ENCODE measurements around the gene PXT1.

PXT1 gene

GRCh38 chr6:36381502-36382389, 60.9 kb downstream of the PXT1 start:
- Histone ChIP-seq H3K4me2 (ENCODE audit: low read length) (no peak overlapping the region), H2AFZ (no peak overlapping the region), H3K9ac (no peak overlapping the region), H3K27me3 (ENCODE audit: control insufficient read depth, insufficient read depth, low read length) (no peaks in the 10 kb centered on the region), H3K36me3 (ENCODE audit: control insufficient read depth, insufficient read depth, low read length) (no peaks in the 10 kb centered on the region), H3K79me2 (no peaks in the 10 kb centered on the region), H3K27ac (no peak overlapping the region), H3K4me3 (ENCODE audit: low read depth, low read length) (no peak overlapping the region), H3K9me3 (ENCODE audit: control insufficient read depth, low read length) (no peaks in the 10 kb centered on the region), H3K4me1 (peaks cover 7% of the 10 kb centered on the region)
- no peak for TF ChIP-seq CTCF (IDR thresholded peaks at IDR 0.05)

- Histone ChIP-seq H3K36me3 (ENCODE audit: control insufficient read depth, insufficient read depth, low read length) (no peaks in the 10 kb centered on the region), H3K4me2 (ENCODE audit: low read length) (no peak overlapping the region), H2AFZ (no peak overlapping the region), H3K27me3 (ENCODE audit: control insufficient read depth, insufficient read depth, low read length) (no peaks in the 10 kb centered on the region), H3K4me3 (ENCODE audit: low read depth, low read length) (no peak overlapping the region), H3K4me1 (no peaks in the 10 kb centered on the region), H3K27ac (no peak overlapping the region), H3K79me2 (no peaks in the 10 kb centered on the region), H3K9ac (no peak overlapping the region), H3K9me3 (ENCODE audit: control insufficient read depth, low read length) (no peaks in the 10 kb centered on the region)
- TF ChIP-seq CTCF (IDR thresholded peaks at IDR 0.05): no peak
These were observed 62.5 kb downstream of the PXT1 start for GRCh38 chr6:36380166-36380565.

- H3K4me2 ChIP-seq (ENCODE audit: low read length): no peak overlapping the region
- no peaks in the 10 kb centered on the region for H3K79me2 ChIP-seq
- H3K4me3 ChIP-seq (ENCODE audit: low read depth, low read length): no peak overlapping the region
- H3K27ac ChIP-seq: no peak overlapping the region
- no peaks in the 10 kb centered on the region for H3K36me3 ChIP-seq (ENCODE audit: control insufficient read depth, insufficient read depth, low read length)
- H3K27me3 ChIP-seq (ENCODE audit: control insufficient read depth, insufficient read depth, low read length): no peaks in the 10 kb centered on the region
- no peaks in the 10 kb centered on the region for H3K4me1 ChIP-seq
- H3K9me3 ChIP-seq (ENCODE audit: control insufficient read depth, low read length): no peaks in the 10 kb centered on the region
- TF ChIP-seq CTCF (IDR thresholded peaks at IDR 0.05): no peak
- H3K9ac ChIP-seq: no peak overlapping the region
- H2AFZ ChIP-seq: no peak overlapping the region
These were observed 63.7 kb downstream of the PXT1 start for GRCh38 chr6:36378936-36379335.

- Histone ChIP-seq H3K9ac (no peak overlapping the region), H3K4me3 (ENCODE audit: low read depth, low read length) (no peak overlapping the region), H3K36me3 (ENCODE audit: control insufficient read depth, insufficient read depth, low read length) (no peaks in the 10 kb centered on the region), H3K79me2 (no peaks in the 10 kb centered on the region), H2AFZ (no peak overlapping the region), H3K4me1 (no peaks in the 10 kb centered on the region), H3K4me2 (ENCODE audit: low read length) (no peak overlapping the region), H3K27ac (no peak overlapping the region), H3K9me3 (ENCODE audit: control insufficient read depth, low read length) (no peaks in the 10 kb centered on the region), H3K27me3 (ENCODE audit: control insufficient read depth, insufficient read depth, low read length) (no peaks in the 10 kb centered on the region)
- no peak for TF ChIP-seq CTCF (IDR thresholded peaks at IDR 0.05)
These were observed 64.3 kb downstream of the PXT1 start for GRCh38 chr6:36378243-36378920.
